Daoy (cell line): ENCODE measurements around the gene ASB13. TPM values are rescaled to one million over a fixed set of nuclear protein-coding genes. Genes with fewer than 3 reads are reported as not detected.

Experiments
- DNase-seq: peaks from one replicate; pipeline ENCODE4 v3.0.0-alpha.2; 2015; ENCODE audit warnings: low read depth
- total RNA-seq: library from RNA; depleted of rRNA; stranded (reverse); fragments of >200 nt; shearing (Covaris generic); gene quantifications from 2 replicates; pipeline ENCODE4 v1.2.3, GENCODE V29; 2014; rRNA removed

ASB13 gene
- total RNA-seq, 1 experiment from 2014 or later, result 13.3 TPM

DNA sequence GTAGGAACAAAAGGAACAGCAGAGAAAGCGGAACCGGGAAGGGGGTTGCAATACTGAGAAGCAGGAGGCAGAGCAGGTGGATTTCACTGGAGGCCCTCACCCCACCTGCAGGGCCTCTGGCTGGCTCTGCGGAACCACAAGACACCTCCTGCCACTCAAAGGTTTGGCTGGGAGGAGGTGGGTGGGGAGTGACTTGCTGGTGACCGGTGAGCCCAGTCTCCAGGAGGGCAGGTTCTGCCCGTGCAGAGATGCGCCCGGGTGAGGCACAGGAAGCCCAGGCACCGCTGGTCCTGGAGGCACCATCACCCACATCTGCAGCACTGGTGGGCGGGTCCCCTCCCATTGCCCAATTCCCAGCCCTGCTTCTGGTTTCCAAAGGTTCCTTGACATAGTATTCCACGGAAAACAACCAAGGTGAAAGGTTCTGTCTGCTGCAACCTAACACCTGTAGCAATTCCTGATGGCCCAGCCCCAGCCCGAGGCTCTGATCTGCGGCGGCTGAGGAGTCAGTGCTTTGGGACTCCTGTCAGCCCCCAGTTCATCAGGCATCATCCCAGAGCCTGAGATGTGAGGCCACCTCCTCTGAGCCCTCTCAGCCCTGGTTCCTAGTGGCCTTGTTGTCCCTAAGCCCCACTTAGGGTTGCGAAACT is 77.3 kb downstream of the ASB13 start:
- DNase-seq, result no peak

Other genes starting within 250 kb of the ASB13 start
- not detected in 2 replicates for gene CALML5, start 167.0 kb downstream of the ASB13 start, total RNA-seq
- not detected in 2 replicates for gene CALML3, start 141.6 kb downstream of the ASB13 start, total RNA-seq
- gene TASOR2, start 18.2 kb upstream of the ASB13 start, total RNA-seq, result 50.3 and 55.2 TPM in 2 replicates
- 340 and 354 TPM in 2 replicates for gene GDI2, start 146.8 kb upstream of the ASB13 start, total RNA-seq
- gene ANKRD16, start 223.3 kb upstream of the ASB13 start, total RNA-seq, result 3.5 and 7.9 TPM in 2 replicates
- 35.3 and 41.3 TPM in 2 replicates for gene FBH1, start 223.6 kb upstream of the ASB13 start, total RNA-seq